CD4-positive, alpha-beta T cell treated with Interleukin-2 at 100 ng/mL for 4 hours (primary cell): ENCODE results near the gene C6orf62.
"Not testable (repeated sequence)": the region's sequence is repeated elsewhere in the genome, so short reads cannot be mapped to it uniquely, and the experiment has no call there.

Source experiments
- DNase-seq: peaks from one replicate; pipeline ENCODE4 v3.0.0-alpha.2; 2020; ENCODE audit warnings: low spot score

C6orf62 gene

DNA sequence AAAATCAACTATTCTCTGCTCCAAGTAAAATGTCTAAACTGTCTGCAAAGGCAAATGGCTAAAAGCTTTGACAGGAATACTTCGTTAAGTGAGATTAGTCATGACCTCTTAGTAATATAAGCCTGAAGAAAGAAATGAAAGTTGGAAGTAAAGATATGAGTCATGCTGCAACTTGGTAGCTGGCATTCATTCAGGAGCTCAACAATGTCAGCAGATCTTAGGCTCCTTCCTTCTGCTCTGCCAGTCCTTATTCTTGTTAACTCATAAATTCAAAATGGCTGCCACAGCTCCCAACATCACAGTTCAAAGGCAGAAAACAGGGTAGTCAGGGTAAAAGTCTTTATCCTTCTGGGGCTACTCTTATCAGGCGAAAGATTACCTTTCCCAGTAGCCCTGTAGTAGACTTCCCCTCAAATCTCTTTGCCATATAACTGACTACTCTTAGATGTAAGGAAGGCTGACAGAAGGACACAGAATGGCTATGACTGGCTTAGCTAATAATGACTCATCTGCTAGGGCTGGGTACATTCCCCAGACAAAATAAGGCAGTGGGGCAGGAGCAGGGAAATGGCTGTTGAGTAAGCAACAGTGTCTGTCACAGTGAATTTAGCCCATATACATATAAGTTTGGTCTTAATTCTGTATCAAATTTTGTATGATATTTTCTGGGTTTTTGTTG lies 24.4 kb upstream of the C6orf62 start:
- DNase-seq: peak; percentile 15

- no peak for DNase-seq
Observed at GRCh38 chr6:24742216-24742738, 23.3 kb upstream of the C6orf62 start.

DNA sequence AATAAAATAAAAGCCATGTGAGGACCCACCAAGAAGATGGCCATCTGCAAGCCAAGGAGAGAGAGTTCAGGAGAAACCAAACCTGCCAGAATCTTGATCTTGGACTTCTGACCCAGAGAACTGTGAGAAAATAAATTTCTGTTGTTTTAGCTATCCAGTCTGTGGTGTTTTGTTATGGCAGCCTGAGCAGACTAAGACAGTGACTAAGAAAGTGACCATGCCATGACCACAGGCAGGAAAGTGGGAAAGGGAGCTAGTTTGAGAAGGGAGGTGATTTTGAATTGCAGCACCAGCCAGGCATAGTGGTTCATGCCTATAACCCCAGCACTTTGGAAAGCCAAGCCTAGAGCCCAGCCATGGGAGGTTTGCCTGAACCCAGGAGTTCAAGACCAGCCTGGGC lies 21.9 kb upstream of the C6orf62 start:
- DNase-seq: no peak

GRCh38 chr6:24738741-24739140 lies 19.8 kb upstream of the C6orf62 start:
- no peak for DNase-seq

GRCh38 chr6:24734710-24735109 lies 15.8 kb upstream of the C6orf62 start:
- not testable (repeated sequence) for DNase-seq

GRCh38 chr6:24734166-24734565 lies 15.2 kb upstream of the C6orf62 start:
- no peak for DNase-seq

- not testable (repeated sequence) for DNase-seq
Observed at GRCh38 chr6:24731456-24732134, 12.6 kb upstream of the C6orf62 start.

DNA sequence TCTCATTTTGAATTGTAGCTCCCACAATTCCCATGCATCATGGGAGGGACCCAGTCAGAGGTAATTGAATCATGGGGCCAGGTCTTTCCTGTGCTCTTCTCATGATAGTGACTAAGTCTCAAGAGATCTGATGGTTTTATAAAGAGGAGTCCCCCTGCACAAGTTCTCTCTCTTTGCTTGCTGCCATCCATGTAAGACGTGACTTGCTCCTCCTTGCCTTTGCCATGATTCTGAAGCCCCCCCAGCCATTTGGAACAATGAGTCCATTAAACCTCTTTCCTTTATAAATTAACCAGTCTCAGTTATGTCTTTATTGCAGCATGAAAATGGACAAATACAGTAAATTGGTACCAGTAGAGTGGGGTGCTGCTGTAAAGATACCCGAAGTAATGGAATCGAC lies 11.7 kb upstream of the C6orf62 start:
- not testable (repeated sequence) for DNase-seq

DNA sequence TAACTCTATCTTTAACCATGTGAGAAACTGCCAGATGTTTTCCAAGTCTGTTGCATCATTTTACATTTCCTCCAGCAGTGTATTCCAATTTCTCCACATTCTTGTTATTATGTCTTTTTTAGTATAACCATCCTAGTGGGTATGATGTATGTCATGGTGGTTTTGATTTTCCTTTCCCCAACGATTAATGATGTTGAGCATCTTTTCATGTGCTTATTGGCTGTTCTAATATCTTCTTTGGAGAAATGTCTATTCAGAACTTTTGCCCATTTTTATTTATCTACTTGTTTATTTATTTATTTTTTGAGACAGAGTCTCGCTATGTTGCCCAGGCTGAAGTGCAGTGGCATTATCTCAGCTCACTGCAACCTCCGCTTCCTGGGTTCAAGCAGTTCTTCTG lies 4.3 kb upstream of the C6orf62 start:
- DNase-seq: no peak

GRCh38 chr6:24721461-24722215 lies 2.7 kb upstream of the C6orf62 start:
- no peak for DNase-seq

DNA sequence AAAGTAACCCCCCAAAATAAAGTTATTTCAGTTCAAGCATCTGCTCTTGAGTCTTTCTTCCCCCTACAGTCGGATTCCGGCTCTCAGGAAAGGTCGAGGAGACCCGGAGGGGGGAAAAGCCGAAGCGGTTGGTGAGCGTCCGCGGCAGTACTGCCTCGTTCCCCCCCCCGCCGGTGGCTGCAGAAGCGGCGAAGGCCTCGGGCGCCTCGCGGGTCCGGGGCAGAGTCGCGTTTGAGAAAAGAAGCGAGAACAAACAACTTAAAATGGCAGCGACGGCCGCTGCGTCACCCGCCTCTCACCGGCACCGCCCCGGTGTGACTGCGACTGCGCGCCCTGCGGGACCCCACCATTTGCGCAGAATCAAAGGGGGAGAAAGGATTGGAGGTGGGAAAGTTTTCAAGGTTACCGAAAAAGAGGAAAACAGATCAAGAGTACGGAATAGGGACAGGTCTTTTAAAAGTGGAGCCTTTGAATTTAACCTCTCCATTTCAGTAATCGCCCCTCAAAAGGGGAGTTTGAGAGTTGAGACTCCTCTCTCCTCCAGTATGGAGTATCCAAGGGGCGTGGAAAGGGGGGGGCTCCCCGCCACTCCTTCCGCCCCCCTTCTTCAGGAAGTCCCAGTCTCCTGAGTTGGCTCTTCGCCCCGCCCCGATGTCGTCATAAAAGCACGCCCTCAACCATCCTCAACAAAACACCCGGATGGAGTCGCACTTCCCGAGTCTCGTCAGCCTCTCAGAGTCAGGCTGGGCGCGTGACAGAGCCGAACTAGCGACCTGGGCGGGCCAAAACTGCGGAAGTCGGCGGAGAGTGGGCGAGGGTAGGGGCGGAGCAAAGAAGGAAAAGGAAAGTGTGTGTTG lies 1.9 kb upstream of the C6orf62 start:
- DNase-seq: peak; percentile 100

DNA sequence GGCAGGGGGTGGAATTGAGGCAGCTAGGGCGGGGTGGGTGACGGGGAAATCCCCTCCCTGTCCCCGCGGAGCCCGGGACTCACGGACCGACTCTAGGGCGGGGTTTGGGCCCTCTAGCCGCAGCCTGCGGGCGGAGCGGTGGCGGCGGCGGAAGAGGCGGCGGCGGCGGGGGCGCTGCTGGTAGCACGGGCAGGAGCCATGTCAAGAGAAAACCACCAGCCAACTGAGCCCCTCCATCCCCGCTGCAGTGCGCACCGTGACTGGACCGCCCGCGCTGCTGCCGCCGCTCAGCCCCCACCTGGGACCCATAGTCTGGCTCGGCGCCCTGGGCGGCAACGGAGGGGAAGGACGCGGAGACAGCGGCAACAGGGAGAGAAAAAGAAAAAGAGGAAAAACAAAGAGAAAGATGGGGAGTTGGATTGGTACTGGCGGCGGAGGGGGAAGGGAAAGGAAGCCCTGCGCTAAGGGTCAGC lies 1.2 kb upstream of the C6orf62 start:
- DNase-seq: peak; percentile 79

GRCh38 chr6:24718449-24719124 lies 367 bp downstream of the C6orf62 start:
- DNase-seq: no peak

GRCh38 chr6:24716602-24717148 lies 2.3 kb downstream of the C6orf62 start:
- DNase-seq: not testable (repeated sequence)

GRCh38 chr6:24710519-24711303 lies 8.2 kb downstream of the C6orf62 start:
- no peak for DNase-seq

GRCh38 chr6:24709014-24709711 lies 9.8 kb downstream of the C6orf62 start:
- DNase-seq: no peak

DNA sequence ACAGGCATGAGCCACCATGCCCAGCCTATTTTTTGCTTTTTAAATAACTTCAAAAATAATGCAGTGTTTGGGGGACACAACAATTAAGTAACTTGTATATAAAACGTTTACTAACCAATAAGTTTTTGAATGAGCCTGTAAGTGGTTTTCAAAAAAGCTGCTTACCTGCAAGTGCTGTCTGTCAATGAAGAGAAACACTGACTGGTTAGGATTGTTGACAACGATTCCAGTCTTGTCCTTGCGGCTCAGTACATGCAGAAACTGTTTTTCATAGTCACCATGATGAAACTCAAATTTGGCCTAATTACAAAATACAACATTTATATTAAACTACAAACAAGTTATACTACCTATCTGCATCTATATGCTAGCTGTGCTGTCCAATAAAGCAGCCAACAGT lies 10.3 kb downstream of the C6orf62 start:
- no peak for DNase-seq

GRCh38 chr6:24704468-24704867 lies 14.5 kb downstream of the C6orf62 start:
- DNase-seq: no peak

DNA sequence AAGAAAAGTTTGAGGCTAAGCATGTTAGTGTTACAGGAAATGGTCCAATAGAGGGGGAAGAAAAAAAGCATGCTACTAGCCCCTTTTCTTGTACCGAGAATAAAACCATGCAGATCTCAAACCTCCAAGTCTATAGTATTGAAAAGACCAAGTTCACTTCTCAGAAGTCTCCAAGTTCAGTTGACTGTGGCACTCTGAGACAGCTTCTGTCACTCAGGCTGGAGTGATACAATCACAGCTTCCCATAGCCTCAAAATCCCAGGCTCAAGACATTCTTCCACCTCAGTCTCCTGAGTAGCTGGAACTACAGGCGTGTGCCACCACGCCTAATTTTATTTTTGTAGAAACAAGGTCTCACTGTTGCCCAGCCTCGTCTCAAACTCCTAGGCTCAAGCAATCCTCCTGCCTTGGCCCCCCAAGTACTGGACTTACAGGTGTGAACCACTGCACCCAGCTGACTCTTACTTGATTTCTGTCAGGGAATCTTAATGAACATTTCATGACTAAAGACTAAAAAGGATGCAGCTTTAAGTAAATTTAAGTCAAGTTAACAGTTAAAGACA lies 16.2 kb downstream of the C6orf62 start:
- no peak for DNase-seq
